ENCODE measurements around the gene SOX9.

GRCh38 chr17:72102366-72102765, 18.5 kb upstream of the SOX9 start:
- no peak for TF ChIP-seq CTCF (conservative IDR thresholded peaks at IDR 0.05 in 1 of 2, IDR thresholded peaks at IDR 0.05 in 1 of 2; ENCODE audit: extremely low read depth in 1 of 2, insufficient read depth in 1 of 2, low read depth in 1 of 2, low read length in 2 of 2)
- no peak for TF ChIP-seq EZH2 (IDR thresholded peaks at IDR 0.05; ENCODE audit: borderline replicate concordance, low read length)
